NCI-H146 treated with DMSO at 0.1 percent for 48 hours (cell line): ENCODE results near the gene PBX1.

Experiments
- DNase-seq: peaks from one replicate; lab custom pipeline; 2025; ENCODE audit not compliant: unreplicated experiment; lab: John Stamatoyannopoulos, UW

PBX1 gene

DNA sequence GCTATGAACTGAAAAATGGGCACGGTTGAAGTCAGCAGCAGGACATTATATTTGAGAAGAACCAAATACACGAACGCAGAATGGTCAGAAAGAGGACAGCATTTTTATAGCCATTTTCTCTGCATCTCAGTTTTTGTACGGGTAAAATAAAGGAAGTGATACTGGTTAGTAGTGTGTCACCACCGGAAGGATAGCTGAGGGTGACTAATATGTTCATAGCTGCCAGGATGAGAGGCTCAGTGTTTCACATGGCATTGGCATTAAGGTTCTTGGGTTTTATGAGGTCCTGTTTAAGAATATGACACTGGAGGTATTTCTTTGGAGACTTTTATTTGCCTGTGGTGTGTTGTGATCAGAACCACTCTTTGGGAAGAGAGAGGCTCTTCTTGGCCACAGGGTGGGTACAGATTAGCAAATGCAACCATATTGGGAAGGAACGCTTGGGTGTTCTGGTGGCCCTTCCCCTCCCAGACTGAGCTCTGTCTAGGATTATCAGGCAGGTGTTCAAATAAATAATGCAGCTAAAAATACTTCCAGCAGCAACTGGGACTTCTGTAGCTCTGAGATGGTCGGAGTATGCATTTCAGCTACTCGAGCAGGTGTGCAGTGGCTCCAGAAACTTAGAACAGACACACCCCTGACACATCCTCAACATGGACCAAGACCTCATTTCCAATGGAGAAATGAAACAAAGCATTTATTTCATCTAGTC, 158.2 kb downstream of the PBX1 start:
- DNase-seq: peak; percentile 58

DNA sequence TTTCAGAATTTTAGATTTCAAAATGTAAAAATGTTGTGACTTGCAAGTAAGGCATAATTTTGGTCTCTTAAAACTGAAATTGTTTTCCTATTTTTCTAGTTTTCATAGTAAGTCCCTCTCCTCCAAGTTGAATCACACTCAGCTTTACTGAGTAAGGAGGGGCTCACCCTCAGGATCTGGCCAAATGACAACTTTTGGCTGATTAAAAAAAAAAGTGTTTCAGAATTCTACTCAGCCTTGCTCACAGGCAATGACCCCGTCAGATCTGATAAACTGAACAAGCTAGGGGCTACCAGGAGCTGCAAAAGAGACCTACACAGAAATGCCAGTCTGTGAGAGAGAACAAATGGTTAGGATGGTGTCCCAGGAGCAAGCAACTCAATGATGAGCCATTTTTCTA, 159.8 kb downstream of the PBX1 start:
- no peak for DNase-seq

DNA sequence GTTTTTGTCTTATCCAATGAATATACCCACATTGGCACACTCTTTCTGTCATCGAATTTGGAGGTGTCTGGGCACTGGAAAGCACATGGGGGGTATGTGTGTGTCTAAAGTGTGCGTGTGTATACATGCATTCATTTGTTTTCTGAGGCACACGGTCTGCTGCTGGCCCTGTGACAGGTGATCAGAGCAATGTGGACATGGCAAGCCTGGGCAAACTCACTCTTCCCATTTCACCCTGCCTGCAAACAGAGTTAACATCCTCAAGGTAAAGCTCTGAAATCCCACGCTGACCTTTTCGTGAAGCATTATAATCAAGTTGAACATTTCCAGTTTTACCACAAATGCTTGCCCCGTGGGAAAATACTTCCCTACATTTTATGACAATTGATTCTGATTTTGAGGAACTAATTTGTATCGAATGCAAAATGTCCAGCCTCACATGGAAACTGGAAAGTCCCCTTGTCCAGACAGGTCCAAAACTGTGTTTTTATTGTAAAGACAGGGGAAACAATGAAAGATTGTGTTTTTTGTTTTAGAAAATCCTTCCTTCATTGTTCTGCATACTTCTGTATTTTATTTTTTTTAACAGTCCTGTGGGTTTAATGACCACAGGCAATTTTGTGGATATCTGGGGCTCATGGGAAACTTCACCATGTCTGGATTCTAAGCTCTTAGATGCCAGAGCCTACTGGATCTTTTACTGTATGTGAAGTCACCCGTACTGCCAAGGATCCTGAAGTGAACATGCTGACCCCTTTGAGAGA, 160.9 kb downstream of the PBX1 start:
- DNase-seq: no peak

DNA sequence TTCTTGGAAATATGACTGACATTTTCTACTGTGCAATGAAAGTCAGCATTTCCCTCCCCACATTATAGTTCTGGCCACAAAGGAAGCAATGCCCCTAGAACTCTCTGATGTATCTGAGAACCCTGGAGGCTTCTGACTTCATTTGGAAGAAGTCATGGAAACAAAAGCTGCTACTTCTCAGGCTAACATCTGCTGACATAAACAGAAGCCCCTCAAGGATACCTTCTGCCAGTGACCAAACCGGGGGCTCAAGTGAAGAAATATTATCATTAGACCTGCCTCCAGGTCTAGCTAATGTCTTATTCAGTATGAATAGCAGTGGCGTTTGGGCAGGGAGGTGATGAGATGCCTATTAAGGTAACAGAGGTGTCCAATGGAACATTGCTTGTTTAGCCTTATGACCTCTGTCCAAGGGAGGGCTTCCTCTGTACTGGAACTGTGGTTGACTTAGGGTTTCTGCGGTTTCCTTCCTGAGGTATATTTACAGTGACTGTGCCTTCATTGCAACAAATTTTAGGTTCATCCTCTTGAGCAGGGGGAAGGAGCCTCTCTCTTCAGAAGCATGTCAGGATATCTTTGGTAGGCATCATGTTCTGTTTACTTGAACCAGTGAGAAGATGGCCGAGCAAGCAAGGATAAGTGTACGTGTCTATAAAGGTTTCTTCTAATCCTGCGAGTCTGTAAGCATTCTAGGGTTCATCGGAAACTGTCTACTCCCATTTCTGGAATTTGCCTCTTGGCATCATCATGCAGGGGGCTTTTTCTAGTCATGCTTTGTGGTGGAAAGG, 161.7 kb downstream of the PBX1 start:
- DNase-seq: peak; percentile 59

DNA sequence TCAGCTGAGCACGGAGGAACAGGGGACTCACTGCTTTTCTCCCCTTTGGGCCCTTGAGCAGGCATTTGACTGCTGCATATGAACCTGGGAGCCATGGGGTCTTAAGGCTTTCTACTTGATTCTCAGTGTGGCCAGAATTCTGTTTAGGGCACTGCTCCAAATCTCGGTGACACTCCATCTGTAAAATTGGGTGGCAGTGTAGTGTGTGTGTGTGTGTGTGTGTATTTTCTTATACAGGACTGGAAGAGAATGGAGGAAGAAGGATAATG, 162.2 kb downstream of the PBX1 start:
- no peak for DNase-seq

DNA sequence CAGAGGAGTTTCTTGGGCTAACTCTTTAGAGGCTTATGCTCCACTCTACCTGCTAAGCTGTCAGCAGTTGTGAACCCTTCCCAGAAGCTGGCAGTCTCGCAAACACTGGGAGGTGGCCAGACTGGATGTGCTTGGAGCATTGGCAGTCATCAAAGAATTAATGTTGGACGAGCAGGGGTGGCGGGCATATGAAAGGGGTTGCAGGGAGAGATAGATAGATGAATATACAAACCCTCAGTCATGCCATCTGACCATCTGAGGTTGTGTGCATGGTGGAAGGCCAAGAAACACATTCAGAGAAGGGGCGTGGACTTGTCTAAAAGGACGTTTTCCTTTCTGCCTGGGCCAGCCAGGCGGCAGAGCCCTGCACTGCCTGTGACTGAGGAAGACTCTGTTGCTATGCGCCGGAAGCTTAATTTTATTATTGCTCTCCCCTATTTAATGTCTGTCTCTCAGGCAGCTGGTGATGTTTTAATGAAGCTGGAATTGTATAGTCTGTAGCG, 164.4 kb downstream of the PBX1 start:
- DNase-seq: no peak

DNA sequence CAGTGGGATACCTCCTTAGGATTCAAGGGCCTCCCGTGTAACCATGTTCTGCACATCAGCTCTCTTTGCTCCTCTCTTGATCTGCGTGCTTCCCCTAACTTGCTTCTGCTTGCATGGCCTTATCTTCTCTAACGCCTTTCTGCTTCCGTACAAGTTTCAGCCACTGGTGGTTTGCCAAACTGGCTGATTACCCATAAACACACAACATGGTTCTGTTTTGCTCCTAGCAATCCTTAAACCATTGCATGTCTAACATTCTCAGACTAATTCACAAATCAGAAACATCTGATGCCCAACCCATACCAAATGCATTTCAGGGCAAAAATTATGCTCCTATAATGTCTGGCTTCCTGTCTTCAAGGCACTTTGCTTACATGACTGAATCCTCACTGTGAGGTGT, 166.4 kb downstream of the PBX1 start:
- DNase-seq: no peak

DNA sequence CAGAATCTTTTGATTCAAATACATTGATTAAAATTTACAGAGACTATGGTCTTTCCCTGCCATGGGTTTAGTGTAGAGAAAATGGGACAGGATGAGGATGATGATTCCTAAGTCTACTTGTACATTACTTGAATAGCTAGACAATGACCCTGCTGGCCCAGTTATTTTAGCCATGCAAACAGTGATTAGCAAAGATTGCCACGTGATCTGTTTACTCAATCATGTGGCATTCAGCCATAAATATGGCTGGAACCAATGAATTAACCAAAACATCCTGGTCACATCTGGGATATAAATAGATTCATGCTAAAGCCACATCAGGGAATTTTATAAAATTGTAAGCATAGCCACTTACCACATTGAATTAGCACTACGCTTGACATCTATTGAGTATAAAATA, 167.3 kb downstream of the PBX1 start:
- DNase-seq: no peak

DNA sequence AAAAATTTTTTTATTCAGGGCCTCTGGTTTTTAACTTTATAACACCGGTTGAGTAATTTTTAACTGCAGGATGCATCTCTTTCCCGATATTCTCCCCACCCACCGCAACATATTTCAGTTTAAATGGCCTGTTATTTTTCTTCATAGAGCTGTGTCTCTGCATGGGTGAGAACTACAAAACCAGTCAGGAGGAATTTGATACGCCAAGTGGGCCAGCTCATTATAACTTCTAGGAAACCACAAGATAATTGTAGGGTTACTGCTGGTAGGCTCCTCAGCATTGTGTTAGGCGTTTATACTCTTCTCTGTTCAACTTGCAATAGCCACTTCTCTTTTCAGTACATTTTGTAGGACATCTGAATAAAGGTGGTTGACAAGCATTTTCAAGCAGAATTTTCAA, 169.7 kb downstream of the PBX1 start:
- DNase-seq: peak; percentile 27

DNA sequence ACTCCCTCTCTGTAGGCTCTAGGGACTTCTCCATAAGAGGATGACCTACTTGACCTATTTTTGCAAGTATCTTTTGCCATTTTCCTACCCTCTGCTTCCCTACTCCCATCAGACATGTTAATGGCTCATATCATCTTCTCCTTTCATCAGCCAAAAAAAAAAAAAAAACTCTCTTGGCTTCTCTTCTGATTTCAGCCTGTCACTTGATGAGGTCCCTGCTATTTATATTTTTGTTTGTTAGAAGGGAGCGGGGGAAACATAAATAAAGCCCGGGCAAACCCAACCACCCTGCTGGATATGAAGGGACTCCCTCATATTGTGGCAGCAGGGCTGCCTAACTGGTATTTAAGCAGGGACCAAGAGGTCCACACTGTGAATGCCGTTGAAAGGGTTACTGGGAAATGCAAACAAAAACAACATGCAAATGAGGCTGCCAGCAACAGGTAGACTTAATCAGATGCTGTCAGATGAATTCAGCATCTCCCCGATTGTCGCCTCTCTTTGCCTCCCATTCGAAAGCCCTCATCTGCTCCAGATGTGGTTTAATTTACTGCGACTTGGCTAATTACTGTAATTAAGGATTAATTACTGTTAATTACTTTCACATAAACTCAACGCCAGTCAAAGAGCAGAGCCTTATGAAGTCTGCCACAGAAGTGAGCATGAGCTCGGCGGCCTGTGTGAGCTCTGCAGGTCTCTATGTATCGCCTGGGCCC, 172.3 kb downstream of the PBX1 start:
- DNase-seq: no peak

DNA sequence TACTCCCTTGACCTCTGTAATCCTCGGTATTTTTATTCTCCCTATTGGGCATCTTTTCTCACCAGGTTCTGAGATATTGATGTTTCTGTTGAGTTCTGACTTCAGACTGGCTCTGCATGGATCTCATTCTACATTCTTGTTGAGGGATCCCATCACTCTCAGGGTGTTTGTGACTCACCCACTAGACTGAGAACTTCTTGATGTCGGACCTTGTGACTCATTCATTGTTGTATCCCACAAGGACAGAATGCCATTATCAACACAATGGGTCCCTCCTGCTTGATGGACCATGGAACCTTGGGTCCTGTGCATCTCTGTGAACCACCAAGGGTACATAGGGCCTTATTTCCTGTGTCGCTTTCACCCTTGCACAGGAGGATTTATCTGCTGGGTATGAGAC, 174.1 kb downstream of the PBX1 start:
- DNase-seq: no peak

DNA sequence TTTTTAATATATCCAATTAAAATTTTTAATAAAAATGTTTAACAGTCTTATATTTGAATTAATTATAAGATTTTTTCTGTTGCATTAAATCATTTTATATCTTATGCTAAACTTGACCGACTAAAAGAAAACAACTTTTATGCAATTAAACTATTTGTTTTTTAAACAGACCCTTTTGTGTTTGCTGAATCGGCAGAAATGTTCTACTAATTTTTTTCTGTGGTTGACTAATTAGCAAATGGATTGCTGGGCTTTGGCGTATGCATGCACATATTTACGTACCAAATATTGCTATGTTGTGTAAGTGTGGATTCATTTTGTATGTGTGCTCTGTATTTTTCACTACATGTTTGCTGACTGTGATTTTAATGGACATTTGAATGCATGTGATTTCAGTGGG, 174.8 kb downstream of the PBX1 start:
- DNase-seq: no peak

DNA sequence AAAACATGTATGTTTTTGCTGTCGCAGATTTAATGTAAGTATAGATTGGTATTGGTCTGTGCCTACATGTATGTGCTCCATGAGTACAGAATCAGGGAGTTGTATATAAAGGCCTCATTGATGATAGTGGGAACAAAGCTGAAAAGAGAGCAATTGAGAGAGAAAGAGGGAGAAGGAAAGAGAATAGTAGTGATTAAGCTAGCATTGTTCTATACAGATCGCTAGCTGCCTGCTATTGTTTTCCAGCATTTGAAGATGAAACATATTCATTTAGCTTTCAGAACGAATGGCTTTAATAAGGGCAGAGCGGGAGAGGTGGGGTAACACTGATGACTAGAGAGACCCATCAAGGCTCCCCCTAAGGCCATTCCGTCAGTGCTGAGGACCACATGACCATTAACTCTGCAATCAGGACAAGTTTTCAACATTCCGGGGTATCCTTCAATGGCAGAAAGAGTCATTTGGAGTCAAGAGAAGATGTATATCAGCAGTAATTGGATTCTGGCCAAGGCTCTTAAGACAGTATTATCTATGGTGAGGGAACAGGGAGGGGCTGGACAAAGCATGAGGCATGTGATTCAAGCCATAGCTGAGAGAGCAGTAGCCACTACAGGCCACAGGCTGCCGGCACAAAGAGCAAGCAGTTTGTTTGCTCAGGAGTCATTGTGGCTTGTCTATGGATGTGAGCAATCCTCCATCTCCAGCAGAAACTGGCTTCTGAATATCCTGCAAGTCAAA, 176.5 kb downstream of the PBX1 start:
- DNase-seq: peak; percentile 77

DNA sequence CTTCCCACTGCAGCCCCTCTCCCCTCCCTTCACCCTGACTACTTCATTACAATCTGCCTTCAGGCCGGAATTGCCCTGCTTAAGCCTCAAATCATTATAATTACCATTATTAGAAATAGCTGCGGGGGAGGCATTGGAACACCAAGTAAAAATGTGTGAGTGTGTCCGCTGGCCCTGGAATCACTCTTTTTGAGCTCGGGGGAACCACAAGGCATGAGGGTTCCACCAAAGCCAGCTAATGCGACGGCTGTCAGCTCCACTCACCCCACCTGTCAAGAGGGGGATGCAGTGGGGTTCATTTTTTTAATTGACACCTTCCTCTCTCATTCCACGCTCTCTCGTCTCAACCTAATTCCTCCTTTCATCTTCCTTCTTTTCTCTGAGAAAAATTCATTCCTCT, 177.2 kb downstream of the PBX1 start:
- no peak for DNase-seq

DNA sequence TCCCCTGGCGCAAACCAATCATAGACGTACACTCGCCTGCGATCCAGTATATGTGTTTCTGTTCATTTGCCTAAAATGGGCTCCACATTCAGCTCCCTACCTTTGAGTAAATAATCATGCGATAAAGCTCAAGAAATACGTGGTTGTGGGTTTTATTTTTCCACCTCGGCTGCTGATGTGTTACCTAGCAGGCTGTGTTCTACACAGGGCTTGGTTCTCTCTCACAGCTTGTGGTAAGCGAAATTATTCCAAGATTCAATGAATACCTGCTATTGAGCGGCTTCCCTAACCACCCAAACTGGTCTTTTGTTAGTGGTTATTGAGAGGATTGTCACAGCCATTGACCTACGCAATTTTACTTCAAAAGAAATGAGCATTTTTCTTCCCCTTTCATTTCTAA, 180.2 kb downstream of the PBX1 start:
- DNase-seq: no peak

DNA sequence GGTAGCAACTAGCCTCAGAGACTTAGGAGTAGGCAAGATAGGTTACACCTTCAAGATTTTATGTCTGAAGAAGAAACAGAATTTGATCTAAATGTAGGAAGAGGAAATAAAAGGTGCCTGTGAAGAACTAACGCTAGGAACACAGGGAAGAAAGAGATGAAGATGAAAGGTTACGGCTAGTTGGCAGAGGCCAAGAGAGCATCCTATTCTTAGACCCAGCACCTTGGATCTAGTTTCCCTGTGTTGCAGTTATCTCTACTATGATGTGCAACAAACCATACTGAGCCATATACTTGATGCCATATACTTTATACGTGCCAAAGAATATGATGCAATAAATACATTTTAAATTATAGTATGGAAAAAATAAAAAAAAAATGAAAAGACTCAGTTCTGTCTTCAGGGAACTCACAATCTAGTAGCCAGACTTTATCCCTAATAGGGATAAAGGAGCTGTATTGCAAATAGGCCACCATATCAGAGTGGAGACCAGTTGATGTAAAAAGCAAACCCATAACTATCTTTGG, 181.1 kb downstream of the PBX1 start:
- DNase-seq: no peak

DNA sequence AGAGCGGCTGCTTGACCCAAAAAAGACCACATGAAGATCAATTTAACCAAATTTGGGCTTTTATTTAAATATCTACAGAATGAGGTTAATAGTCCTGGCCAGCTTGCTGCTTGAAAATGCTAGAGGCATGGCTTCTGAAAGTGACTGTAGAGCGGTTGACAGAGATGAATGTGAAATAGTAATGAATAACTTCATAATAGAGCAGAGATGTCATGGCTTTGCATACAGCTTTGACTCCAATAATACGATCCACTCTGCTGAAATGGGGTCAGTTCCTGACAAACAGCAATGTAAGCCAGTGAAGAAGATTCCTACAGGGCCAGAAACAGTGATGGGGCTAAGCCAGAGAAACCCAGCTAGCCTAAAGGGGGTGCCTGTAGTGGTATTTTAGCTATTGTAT, 183.8 kb downstream of the PBX1 start:
- DNase-seq: no peak

DNA sequence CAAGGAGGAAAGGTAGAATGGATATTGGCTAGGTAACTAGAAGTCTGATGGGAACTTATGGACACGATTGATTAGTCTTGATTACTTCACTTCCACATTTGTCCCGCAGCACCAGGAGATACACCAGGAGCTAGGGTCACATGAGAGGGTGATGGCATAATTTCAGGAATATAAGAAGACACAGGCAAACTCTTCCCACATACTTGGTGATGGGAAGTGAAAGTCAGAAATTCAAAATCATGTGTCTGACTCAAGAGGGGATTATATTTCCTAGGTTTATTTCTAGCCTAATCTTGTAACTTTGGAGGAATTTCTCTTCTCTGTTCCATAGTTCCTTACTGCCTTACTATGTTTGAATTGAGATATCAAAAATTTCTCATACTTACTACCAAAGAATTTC, 185.0 kb downstream of the PBX1 start:
- no peak for DNase-seq

DNA sequence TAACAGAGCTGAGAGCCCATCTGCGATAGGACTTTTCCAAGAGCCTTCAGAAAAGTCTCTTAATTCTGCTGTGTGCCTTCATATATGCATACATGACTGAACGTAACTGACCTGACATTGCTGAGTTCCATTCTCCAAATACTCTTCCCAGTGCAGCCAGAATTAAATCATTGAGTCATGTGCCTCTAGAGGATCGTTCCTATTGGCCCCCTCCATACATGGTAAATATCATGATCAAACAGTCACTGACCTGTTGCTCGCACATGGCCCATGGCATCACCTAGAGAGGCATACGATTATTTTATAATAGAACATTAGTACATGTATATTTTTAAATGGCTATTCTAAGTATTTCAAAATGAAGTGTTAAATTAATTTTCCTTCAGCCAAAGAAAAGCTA, 186.8 kb downstream of the PBX1 start:
- no peak for DNase-seq

DNA sequence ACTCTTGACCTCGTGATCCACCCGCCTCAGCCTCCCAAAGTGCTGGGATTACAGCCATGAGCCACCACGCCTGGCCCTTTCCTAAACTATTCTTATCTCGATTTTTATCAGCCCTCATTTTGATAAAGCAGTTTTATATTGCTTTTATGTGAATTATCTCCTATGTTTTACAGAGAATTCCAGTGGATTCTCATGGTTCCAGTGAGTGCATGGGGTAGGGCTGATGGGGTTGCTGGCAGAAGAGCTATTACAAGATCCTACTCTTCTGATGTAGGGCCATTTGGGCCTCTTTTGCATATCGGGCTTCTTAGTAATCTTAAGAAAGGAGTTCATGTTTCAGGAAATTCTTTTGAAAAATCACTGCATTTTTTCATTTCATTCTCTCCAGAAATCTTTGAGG, 187.6 kb downstream of the PBX1 start:
- no peak for DNase-seq
